H9 (cell line): ENCODE measurements around the gene SUN1. TPM values are rescaled to one million over a fixed set of nuclear protein-coding genes. Genes with fewer than 3 reads are reported as not detected.

Experiments used
- DNase-seq: peaks from one replicate; pipeline ENCODE4 v3.0.0-alpha.2; 2017
- H2AFZ ChIP-seq: one replicate; pipeline ENCODE4 v1.6.1; 2013; ENCODE audit warnings: mild to moderate bottlenecking, low read length, control low read depth, moderate library complexity
- H2AK5ac ChIP-seq: 2 replicates; pipeline ENCODE4 v1.6.1; 2013; ENCODE audit warnings: low read length, control low read depth, mixed read lengths; ENCODE audit not compliant: insufficient read length
- H2BK120ac ChIP-seq: one replicate; pipeline ENCODE4 v1.6.1; 2013; ENCODE audit warnings: low read depth, mild to moderate bottlenecking, low read length, control low read depth, inconsistent platforms; ENCODE audit not compliant: poor library complexity, severe bottlenecking
- H2BK12ac ChIP-seq: 2 replicates; pipeline ENCODE4 v1.6.1; 2013; ENCODE audit warnings: low read length, control low read depth, mixed read lengths, low read depth; ENCODE audit not compliant: insufficient read length
- H2BK15ac ChIP-seq: 2 replicates; pipeline ENCODE4 v1.6.1; 2013; ENCODE audit warnings: low read depth, low read length, control low read depth
- H2BK20ac ChIP-seq: one replicate; pipeline ENCODE4 v1.6.1; 2013; ENCODE audit warnings: low read depth, mild to moderate bottlenecking, low read length, control low read depth, inconsistent platforms; ENCODE audit not compliant: poor library complexity, severe bottlenecking
- H2BK5ac ChIP-seq: 2 replicates; pipeline ENCODE4 v1.6.1; 2013; ENCODE audit warnings: low read length, control low read depth, mixed read lengths; ENCODE audit not compliant: insufficient read length
- H3K14ac ChIP-seq: 2 replicates; pipeline ENCODE4 v1.6.1; 2013; ENCODE audit warnings: low read length, control low read depth; ENCODE audit not compliant: insufficient read depth
- H3K18ac ChIP-seq: 2 replicates; pipeline ENCODE4 v1.6.1; 2013; ENCODE audit warnings: low read depth, mild to moderate bottlenecking, mixed read lengths, low read length, control low read depth; ENCODE audit not compliant: insufficient read length
- H3K23ac ChIP-seq: 2 replicates; pipeline ENCODE4 v1.6.1; 2013; ENCODE audit warnings: low read length, control low read depth, mixed read lengths, low read depth; ENCODE audit not compliant: insufficient read length
- H3K23me2 ChIP-seq: 2 replicates; pipeline ENCODE4 v1.6.1; 2013; ENCODE audit warnings: low read depth, mild to moderate bottlenecking, mixed read lengths, low read length, control low read depth; ENCODE audit not compliant: insufficient read length, poor library complexity, severe bottlenecking
- H3K27ac ChIP-seq: 2 replicates; pipeline ENCODE4 v1.5.1; 2013; ENCODE audit warnings: low read length, control low read depth, mixed read lengths, low read depth; ENCODE audit not compliant: insufficient read length
- H3K27me3 ChIP-seq: 2 replicates; pipeline ENCODE4 v1.6.1; 2013; ENCODE audit warnings: low read length, control low read depth, inconsistent platforms; ENCODE audit not compliant: insufficient read depth
- H3K4ac ChIP-seq: 2 replicates; pipeline ENCODE4 v1.6.1; 2013; ENCODE audit warnings: low read depth, mild to moderate bottlenecking, control low read depth, inconsistent platforms, low read length, moderate library complexity
- H3K4me1 ChIP-seq: 2 replicates; pipeline ENCODE4 v1.6.1; 2013; ENCODE audit warnings: low read length, control low read depth, inconsistent platforms; ENCODE audit not compliant: insufficient read depth
- H3K4me2 ChIP-seq: 2 replicates; pipeline ENCODE4 v1.6.1; 2013; ENCODE audit warnings: low read length, control low read depth, mixed read lengths; ENCODE audit not compliant: insufficient read length, insufficient read depth
- H3K56ac ChIP-seq: 2 replicates; pipeline ENCODE4 v1.6.1; 2013; ENCODE audit warnings: low read depth, mild to moderate bottlenecking, mixed read lengths, low read length, control low read depth; ENCODE audit not compliant: insufficient read length
- H3K79me1 ChIP-seq: 2 replicates; pipeline ENCODE4 v1.6.1; 2013; ENCODE audit warnings: low read depth, mild to moderate bottlenecking, moderate library complexity, low read length, control low read depth, inconsistent platforms; ENCODE audit not compliant: insufficient read depth, poor library complexity, severe bottlenecking
- H3K79me2 ChIP-seq: 2 replicates; pipeline ENCODE4 v1.6.1; 2013; ENCODE audit warnings: low read length, control low read depth, inconsistent platforms; ENCODE audit not compliant: insufficient read depth
- H3K9ac ChIP-seq: 2 replicates; pipeline ENCODE4 v1.6.1; 2013; ENCODE audit warnings: low read length, control low read depth, mixed read lengths; ENCODE audit not compliant: insufficient read length; ENCODE audit errors: extremely low read depth
- H3K9me3 ChIP-seq: one replicate; pipeline ENCODE4 v1.6.1; 2013; ENCODE audit warnings: low read depth, low read length, inconsistent platforms; ENCODE audit not compliant: control insufficient read depth
- H3T11ph ChIP-seq: one replicate; pipeline ENCODE4 v1.6.1; 2013; ENCODE audit warnings: mild to moderate bottlenecking, low read length, control low read depth, inconsistent platforms
- H4K20me1 ChIP-seq: one replicate; pipeline ENCODE4 v1.6.1; 2013; ENCODE audit not compliant: control insufficient read depth, insufficient read length, insufficient read depth
- H4K5ac ChIP-seq: 2 replicates; pipeline ENCODE4 v1.6.1; 2013; ENCODE audit warnings: low read depth, mild to moderate bottlenecking, mixed read lengths, low read length, control low read depth; ENCODE audit not compliant: insufficient read length
- H4K8ac ChIP-seq: replicated peaks from 2 replicates; pipeline ENCODE4 v1.6.1; 2013; ENCODE audit warnings: low read length, control low read depth, mixed read lengths, low read depth; ENCODE audit not compliant: insufficient read length
- H4K91ac ChIP-seq: 2 replicates; pipeline ENCODE4 v1.6.1; 2013; ENCODE audit warnings: low read depth, mild to moderate bottlenecking, moderate library complexity, mixed read lengths, low read length, control low read depth; ENCODE audit not compliant: insufficient read length
- H3K27ac Mint-ChIP-seq, 3 experiments: 2 replicates in 2 of 3; 3 replicates in 1 of 3; pipeline ENCODE4 v1.8.0; 2020 to 2021; ENCODE audit warnings: mixed read lengths in 3 of 3, mild to moderate bottlenecking in 1 of 3, moderate library complexity in 1 of 3
- H3K27me3 Mint-ChIP-seq: 2 replicates; pipeline ENCODE4 v1.8.0; 2021; ENCODE audit warnings: low read depth, mild to moderate bottlenecking, moderate library complexity, mixed read lengths
- H3K36me3 Mint-ChIP-seq, 3 experiments: 2 replicates in 2 of 3; 3 replicates in 1 of 3; pipeline ENCODE4 v1.8.0; 2020 to 2021; ENCODE audit warnings: low read depth in 3 of 3, mixed read lengths in 3 of 3; ENCODE audit not compliant: insufficient read depth in 1 of 3
- H3K4me1 Mint-ChIP-seq, 2 experiments: 2 replicates each; pipeline ENCODE4 v1.8.0; 2020; ENCODE audit warnings: mixed read lengths in 2 of 2
- H3K4me3 Mint-ChIP-seq, 2 experiments: 2 replicates in 1 of 2; 3 replicates in 1 of 2; pipeline ENCODE4 v1.8.0; 2020 to 2021; ENCODE audit warnings: mild to moderate bottlenecking in 2 of 2, mixed read lengths in 2 of 2, moderate library complexity in 1 of 2
- H3K9me3 Mint-ChIP-seq, 2 experiments: 2 replicates in 1 of 2; 3 replicates in 1 of 2; pipeline ENCODE4 v1.8.0; 2020; ENCODE audit warnings: mild to moderate bottlenecking in 2 of 2, mixed read lengths in 2 of 2, moderate library complexity in 1 of 2
- CTCF ChIP-seq: fragments of 200-600 bp; sonication (generic); conservative IDR thresholded peaks from 3 replicates; pipeline ENCODE4 v1.8.0; 2021; ENCODE audit warnings: antibody characterized with exemption, mild to moderate bottlenecking
- WGBS: extraction: QIAGEN DNeasy Blood & Tissue Kit; methylation state at CpG from one replicate; pipeline ENCODE4 v1.1.7; 2013; ENCODE audit warnings: missing lambda C conversion rate, low lambda C conversion rate, mixed read lengths; ENCODE audit not compliant: insufficient read length; ENCODE audit errors: extremely low coverage; 5-methylcytosine and 5-hydroxymethylcytosine counted together
- total RNA-seq: library from RNA; stranded (reverse); gene quantifications from 2 replicates; pipeline ENCODE4 v1.2.1, GENCODE V29; 2021

The SUN1 gene
- total RNA-seq, 1 experiment from 2014 or later: 118 TPM

GRCh38 chr7:888081-889024 is 56.1 kb downstream of the SUN1 start:
- H3K79me2 ChIP-seq: peaks cover 15% of the 10 kb centered on the region; the same call in 1 of the 2 replicates

More at GRCh38 chr7:888081-889024, 56.1 kb downstream of the SUN1 start:
- Histone ChIP-seq H3K27ac (no peak overlapping the region), H4K8ac (no peak overlapping the region), H3K79me1 (peaks cover 6% of the 10 kb centered on the region), H4K5ac (no peak overlapping the region), H3K18ac (no peak overlapping the region), H2AK5ac (no peak overlapping the region), H2BK15ac (no peak overlapping the region), H3K23ac (no peak overlapping the region), H3K4ac (no peak overlapping the region), H3T11ph (no peak overlapping the region), H2BK5ac (no peak overlapping the region), H3K9me3 (no peaks in the 10 kb centered on the region), H3K27me3 (no peaks in the 10 kb centered on the region), H2BK20ac (no peak overlapping the region), H3K9ac (no peak overlapping the region), H4K20me1 (peaks cover 3% of the 10 kb centered on the region), H3K4me2 (no peak overlapping the region), H3K23me2 (no peaks in the 10 kb centered on the region), H2BK12ac (no peak overlapping the region), H4K91ac (no peak overlapping the region), H2BK120ac (no peak overlapping the region), H3K4me1 (no peaks in the 10 kb centered on the region), H2AFZ (no peak overlapping the region), H3K14ac (no peak overlapping the region; the same call in 1 of the 2 replicates), H3K56ac (no peak overlapping the region)
- Mint-ChIP-seq H3K27me3 (peaks cover under 1% of the 10 kb centered on the region; the same call in 1 of the 2 replicates), H3K9me3 (no peaks in the 10 kb centered on the region), H3K36me3 (peaks cover 35 to 57% (median 46%) of the 10 kb centered on the region in 3 experiments), H3K4me3 (no peak overlapping the region), H3K4me1 (peaks cover 2 to 4% of the 10 kb centered on the region in 2 experiments; a peak in 1 of 4 replicates), H3K27ac (peak overlapping the region in 2 of 3 experiments; percentile 27 to 79; a peak in 3 of 7 replicates)
- DNase-seq: no peak
- WGBS: no CpG with 5 or more reads among the region's 43 CpGs
- TF ChIP-seq CTCF: no peak
